Smooth muscle cell (in vitro differentiated cells): ENCODE data around the gene RGS16. TPM values are rescaled to one million over a fixed set of nuclear protein-coding genes. Genes with fewer than 3 reads are reported as not detected.

Experiments
- DNase-seq: peaks from one replicate; lab custom pipeline; 2025; ENCODE audit not compliant: unreplicated experiment; lab: John Stamatoyannopoulos, UW
- H2AFZ ChIP-seq: fragments of 200-600 bp; sonication (generic); 2 replicates; pipeline ENCODE4 v1.6.0; 2016; ENCODE audit warnings: antibody characterized with exemption, low read depth, mild to moderate bottlenecking
- H3F3A ChIP-seq: fragments of 200-600 bp; sonication (generic); 2 replicates; pipeline ENCODE4 v1.6.0; 2017; ENCODE audit warnings: antibody characterized with exemption, low read depth
- H3K27ac ChIP-seq: fragments of 200-600 bp; sonication (generic); 2 replicates; pipeline ENCODE4 v1.5.1; 2016; ENCODE audit warnings: low read depth, mild to moderate bottlenecking
- H3K27me3 ChIP-seq: fragments of 200-600 bp; sonication (generic); 2 replicates; pipeline ENCODE4 v1.6.1; 2016; ENCODE audit warnings: low read depth, mild to moderate bottlenecking
- H3K36me3 ChIP-seq: fragments of 200-600 bp; sonication (generic); 2 replicates; pipeline ENCODE4 v1.5.1; 2016; ENCODE audit warnings: low read depth
- H3K4me1 ChIP-seq: fragments of 200-600 bp; sonication (generic); 2 replicates; pipeline ENCODE4 v1.5.1; 2016; ENCODE audit warnings: low read depth
- H3K4me2 ChIP-seq: fragments of 200-600 bp; sonication (generic); 2 replicates; pipeline ENCODE4 v1.6.0; 2016; ENCODE audit warnings: mild to moderate bottlenecking
- H3K4me3 ChIP-seq: fragments of 200-600 bp; sonication (generic); 2 replicates; pipeline ENCODE4 v1.5.1; 2016; ENCODE audit warnings: mild to moderate bottlenecking
- H3K79me2 ChIP-seq: fragments of 200-600 bp; sonication (generic); 2 replicates; pipeline ENCODE4 v1.6.0; 2016; ENCODE audit warnings: low read depth, mild to moderate bottlenecking
- H3K9ac ChIP-seq: fragments of 200-600 bp; sonication (generic); 2 replicates; pipeline ENCODE4 v1.6.0; 2016; ENCODE audit warnings: low read depth
- H3K9me3 ChIP-seq: fragments of 200-600 bp; sonication (generic); replicated peaks from 2 replicates; pipeline ENCODE4 v1.5.1; 2016; ENCODE audit warnings: low read depth
- H4K20me1 ChIP-seq: fragments of 200-600 bp; sonication (generic); 2 replicates; pipeline ENCODE4 v1.6.0; 2016; ENCODE audit warnings: low read depth
- CTCF ChIP-seq: fragments of 200-600 bp; sonication (generic); IDR thresholded peaks from 2 replicates; pipeline ENCODE4 v1.5.1; 2017; ENCODE audit warnings: borderline replicate concordance, mild to moderate bottlenecking, antibody characterized with exemption; ENCODE audit not compliant: insufficient read depth, poor library complexity, severe bottlenecking
- WGBS: methylation state at CpG from one replicate; pipeline ENCODE4 v1.1.7; 2016; ENCODE audit warnings: low lambda C conversion rate; 5-methylcytosine and 5-hydroxymethylcytosine counted together
- polyA plus RNA-seq: library from polyadenylated mRNA; unstranded; fragments of >200 nt; fragmentation: Nextera tagmentation; extraction: Ambion mirVana; gene quantifications from 2 replicates; pipeline ENCODE4 v1.2.1, GENCODE V29; 2016
- total RNA-seq: library from RNA; depleted of rRNA; stranded (reverse); fragments of >200 nt; gene quantifications from 2 replicates; pipeline ENCODE4 v1.2.3, GENCODE V29; 2014

Gene RGS16
- total and polyA plus RNA-seq, 2 experiments from 2014 or later, result 2.9 to 9.9 TPM

- H2AFZ ChIP-seq, result peak overlapping the region; percentile 50
- no peaks in the 10 kb centered on the region for H4K20me1 ChIP-seq
- no peak for DNase-seq
Measured at GRCh38 chr1:182608845-182609610, 4.8 kb upstream of the RGS16 start.

GRCh38 chr1:182608236-182608635 lies 4.0 kb upstream of the RGS16 start:
- H3K79me2 ChIP-seq, result no peaks in the 10 kb centered on the region
- H3K27me3 ChIP-seq, result no peaks in the 10 kb centered on the region
- WGBS, result 100% methylated on average over 2 of the region's 2 CpGs
- H3K4me1 ChIP-seq, result peaks cover 21% of the 10 kb centered on the region
- H3F3A ChIP-seq, result no peaks in the 10 kb centered on the region
- no peak overlapping the region for H3K9ac ChIP-seq
- peak overlapping the region; percentile 24 for H3K4me2 ChIP-seq
- no peak overlapping the region for H3K4me3 ChIP-seq
- no peak for TF ChIP-seq CTCF
- no peaks in the 10 kb centered on the region for H3K36me3 ChIP-seq
- no peaks in the 10 kb centered on the region for H4K20me1 ChIP-seq
- peak overlapping the region; percentile 50 for H2AFZ ChIP-seq
- peak overlapping the region; percentile 89 for H3K27ac ChIP-seq
- DNase-seq, result no peak
- no peaks in the 10 kb centered on the region for H3K9me3 ChIP-seq

More at GRCh38 chr1:182608845-182609610, 4.8 kb upstream of the RGS16 start:
- peak overlapping the region; percentile 58 for H3K9ac ChIP-seq
- no peaks in the 10 kb centered on the region for H3K9me3 ChIP-seq
- no peak overlapping the region for H3K4me3 ChIP-seq
- no peak for TF ChIP-seq CTCF
- H3K79me2 ChIP-seq, result no peaks in the 10 kb centered on the region
- WGBS, result 80% methylated on average over 9 of the region's 9 CpGs
- H3K27me3 ChIP-seq, result no peaks in the 10 kb centered on the region
- H3K4me1 ChIP-seq, result peaks cover 15% of the 10 kb centered on the region
- H3K27ac ChIP-seq, result peak overlapping the region; percentile 89
- H3K36me3 ChIP-seq, result no peaks in the 10 kb centered on the region
- peak overlapping the region; percentile 24 for H3K4me2 ChIP-seq
- H3F3A ChIP-seq, result peaks cover 3% of the 10 kb centered on the region

- 81% methylated on average over 1 of the region's 1 CpG for WGBS
- peaks cover 23% of the 10 kb centered on the region for H3K4me1 ChIP-seq
- no peak for TF ChIP-seq CTCF
Measured at GRCh38 chr1:182607566-182607965, 3.4 kb upstream of the RGS16 start.

More at GRCh38 chr1:182607566-182607965, 3.4 kb upstream of the RGS16 start:
- Histone ChIP-seq H3K27ac (no peak overlapping the region), H3K9ac (no peak overlapping the region), H3K4me2 (no peak overlapping the region), H3F3A (no peaks in the 10 kb centered on the region), H3K4me3 (no peak overlapping the region), H3K79me2 (no peaks in the 10 kb centered on the region), H3K9me3 (no peaks in the 10 kb centered on the region), H3K36me3 (no peaks in the 10 kb centered on the region), H2AFZ (no peak overlapping the region), H3K27me3 (no peaks in the 10 kb centered on the region), H4K20me1 (no peaks in the 10 kb centered on the region)
- no peak for DNase-seq
